ENCODE measurements around the gene GSDME.

DNA sequence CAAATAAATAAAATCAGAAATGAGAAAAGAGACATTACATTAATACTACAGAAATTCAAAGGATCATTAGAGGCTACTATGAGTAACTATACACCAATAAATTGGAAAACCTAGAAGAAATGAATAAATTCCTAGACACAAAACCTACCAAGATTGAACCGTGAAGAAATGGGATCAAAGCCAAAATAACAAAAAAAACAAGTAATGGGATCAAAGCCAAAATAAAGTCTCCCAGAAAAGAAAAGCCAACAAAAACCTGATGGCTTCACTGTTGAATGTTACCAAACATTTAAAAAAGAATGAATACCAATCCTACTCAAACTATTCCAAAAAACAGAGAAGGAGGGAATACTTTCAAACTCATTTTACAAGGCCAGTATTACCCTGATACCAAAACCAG is 20.0 kb downstream of the GSDME start:
- TF ChIP-seq, protein P1, sequence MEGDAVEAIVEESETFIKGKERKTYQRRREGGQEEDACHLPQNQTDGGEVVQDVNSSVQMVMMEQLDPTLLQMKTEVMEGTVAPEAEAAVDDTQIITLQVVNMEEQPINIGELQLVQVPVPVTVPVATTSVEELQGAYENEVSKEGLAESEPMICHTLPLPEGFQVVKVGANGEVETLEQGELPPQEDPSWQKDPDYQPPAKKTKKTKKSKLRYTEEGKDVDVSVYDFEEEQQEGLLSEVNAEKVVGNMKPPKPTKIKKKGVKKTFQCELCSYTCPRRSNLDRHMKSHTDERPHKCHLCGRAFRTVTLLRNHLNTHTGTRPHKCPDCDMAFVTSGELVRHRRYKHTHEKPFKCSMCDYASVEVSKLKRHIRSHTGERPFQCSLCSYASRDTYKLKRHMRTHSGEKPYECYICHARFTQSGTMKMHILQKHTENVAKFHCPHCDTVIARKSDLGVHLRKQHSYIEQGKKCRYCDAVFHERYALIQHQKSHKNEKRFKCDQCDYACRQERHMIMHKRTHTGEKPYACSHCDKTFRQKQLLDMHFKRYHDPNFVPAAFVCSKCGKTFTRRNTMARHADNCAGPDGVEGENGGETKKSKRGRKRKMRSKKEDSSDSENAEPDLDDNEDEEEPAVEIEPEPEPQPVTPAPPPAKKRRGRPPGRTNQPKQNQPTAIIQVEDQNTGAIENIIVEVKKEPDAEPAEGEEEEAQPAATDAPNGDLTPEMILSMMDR (conservative IDR thresholded peaks at IDR 0.05 in 1 of 2, IDR thresholded peaks at IDR 0.05 in 1 of 2; ENCODE audit: low read depth in 1 of 2, low read length in 2 of 2) = no peak
- no peak for TF ChIP-seq EZH2 (IDR thresholded peaks at IDR 0.05; ENCODE audit: low read length, missing control alignments)

All from fibroblast of lung (primary cell).